Astrocyte of the cerebellum (primary cell): ENCODE measurements around the gene PPP6R1.

ENCODE experiments used
- DNase-seq: peaks from one replicate; pipeline ENCODE4 v3.0.0-alpha.2; 2011; ENCODE audit warnings: low read depth
- H3K4me3 ChIP-seq: 2 replicates; pipeline ENCODE4 v1.5.1; 2011; ENCODE audit warnings: mild to moderate bottlenecking, low read depth, low read length, moderate library complexity
- in situ Hi-C: cut with HindIII; loops from 2 replicates; pipeline ENCODE4 v1.10.0; 2017; ENCODE audit warnings: low sequenced_read_pairs
- TF ChIP-seq, protein P1 (sequence below): IDR thresholded peaks from 2 replicates; pipeline ENCODE4 v1.5.1; 2012; ENCODE audit warnings: low read length, low read depth, moderate library complexity, mild to moderate bottlenecking; ENCODE audit errors: missing control alignments

PPP6R1 gene

GRCh38 chr19:55250262-55251036 is 8.4 kb downstream of the PPP6R1 start:
- no peak overlapping the region for H3K4me3 ChIP-seq
- in situ Hi-C loops, result loop anchor here (10.0 kb wide), 1 partner anchor 76 kb away; no protein-coding TSS in a partner anchor
- TF ChIP-seq, protein P1, sequence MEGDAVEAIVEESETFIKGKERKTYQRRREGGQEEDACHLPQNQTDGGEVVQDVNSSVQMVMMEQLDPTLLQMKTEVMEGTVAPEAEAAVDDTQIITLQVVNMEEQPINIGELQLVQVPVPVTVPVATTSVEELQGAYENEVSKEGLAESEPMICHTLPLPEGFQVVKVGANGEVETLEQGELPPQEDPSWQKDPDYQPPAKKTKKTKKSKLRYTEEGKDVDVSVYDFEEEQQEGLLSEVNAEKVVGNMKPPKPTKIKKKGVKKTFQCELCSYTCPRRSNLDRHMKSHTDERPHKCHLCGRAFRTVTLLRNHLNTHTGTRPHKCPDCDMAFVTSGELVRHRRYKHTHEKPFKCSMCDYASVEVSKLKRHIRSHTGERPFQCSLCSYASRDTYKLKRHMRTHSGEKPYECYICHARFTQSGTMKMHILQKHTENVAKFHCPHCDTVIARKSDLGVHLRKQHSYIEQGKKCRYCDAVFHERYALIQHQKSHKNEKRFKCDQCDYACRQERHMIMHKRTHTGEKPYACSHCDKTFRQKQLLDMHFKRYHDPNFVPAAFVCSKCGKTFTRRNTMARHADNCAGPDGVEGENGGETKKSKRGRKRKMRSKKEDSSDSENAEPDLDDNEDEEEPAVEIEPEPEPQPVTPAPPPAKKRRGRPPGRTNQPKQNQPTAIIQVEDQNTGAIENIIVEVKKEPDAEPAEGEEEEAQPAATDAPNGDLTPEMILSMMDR, result no peak
- no peak for DNase-seq

- DNase-seq, result no peak
- in situ Hi-C loops, result loop anchor here (10.0 kb wide), 1 partner anchor 75 kb away; no protein-coding TSS in a partner anchor
- TF ChIP-seq, protein P1, result no peak
- no peak overlapping the region for H3K4me3 ChIP-seq
Observed at GRCh38 chr19:55249841-55250240, 9.0 kb downstream of the PPP6R1 start.

DNA sequence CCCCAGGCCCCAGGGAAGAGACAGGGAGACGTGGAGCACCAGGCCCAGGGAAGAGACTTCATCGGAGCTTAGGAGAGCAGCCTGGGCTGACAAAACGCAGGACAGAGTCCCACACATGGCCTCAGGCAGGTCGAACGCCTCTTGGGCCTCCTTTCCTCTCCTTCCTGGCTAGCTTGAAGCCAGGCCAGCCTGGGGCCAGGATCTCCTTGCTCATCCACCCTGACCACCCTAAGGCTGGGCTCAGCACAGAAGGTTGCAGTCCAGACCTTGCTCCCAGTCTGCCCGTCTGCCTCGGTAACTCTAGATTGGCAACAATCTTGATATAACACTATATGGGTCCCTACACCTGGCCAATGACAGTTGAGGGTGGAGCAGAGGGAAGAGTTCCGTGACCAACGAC is 10.1 kb downstream of the PPP6R1 start:
- DNase-seq, result no peak
- TF ChIP-seq, protein P1, result no peak
- no peak overlapping the region for H3K4me3 ChIP-seq
- in situ Hi-C loops, result no loop called here

- no peak for DNase-seq
- in situ Hi-C loops, result no loop called here
- TF ChIP-seq, protein P1, result no peak
- H3K4me3 ChIP-seq, result no peak overlapping the region
Observed at GRCh38 chr19:55248166-55248675, 10.6 kb downstream of the PPP6R1 start.

DNA sequence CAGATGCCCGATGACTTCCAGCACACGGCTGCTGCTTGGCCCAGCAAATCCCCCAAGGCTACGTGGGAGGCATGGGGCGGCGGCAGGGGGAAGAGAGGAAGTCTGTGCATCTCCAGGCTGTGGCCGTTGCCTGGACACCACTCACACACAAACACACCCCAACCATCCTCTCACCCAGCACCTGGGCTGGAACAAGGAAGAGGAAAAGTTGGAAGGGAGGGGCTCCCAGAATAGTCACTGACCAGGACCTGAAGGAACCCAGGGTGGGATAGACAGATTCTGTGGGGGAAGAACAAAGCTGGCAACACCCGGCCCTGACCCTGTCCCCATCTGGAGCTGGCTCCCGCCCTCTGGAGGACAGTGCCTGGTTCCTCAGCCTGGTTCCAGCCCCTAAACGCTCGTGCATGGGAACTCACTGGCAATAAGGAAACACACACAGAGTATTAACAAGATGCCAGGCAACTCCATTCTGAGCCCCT is 11.2 kb downstream of the PPP6R1 start:
- TF ChIP-seq, protein P1, result no peak
- in situ Hi-C loops, result no loop called here
- H3K4me3 ChIP-seq, result no peak overlapping the region
- DNase-seq, result no peak

GRCh38 chr19:55246462-55247451 is 12.1 kb downstream of the PPP6R1 start:
- TF ChIP-seq, protein P1, result no peak
- H3K4me3 ChIP-seq, result no peak overlapping the region
- in situ Hi-C loops, result no loop called here
- no peak for DNase-seq
